Occipital lobe (tissue), 2 donors: ENCODE data around the gene OR1D5. TPM values are rescaled to one million over a fixed set of nuclear protein-coding genes. Genes with fewer than 3 reads are reported as not detected.
"Not testable (repeated sequence)": the region's sequence is repeated elsewhere in the genome, so short reads cannot be mapped to it uniquely, and the experiment has no call there.

ENCODE experiments used
- DNase-seq: peaks from one replicate; lab custom pipeline; 2025; lab: John Stamatoyannopoulos, UW
- total RNA-seq: library from RNA; depleted of rRNA; stranded (reverse); fragments of >200 nt; gene quantifications from one replicate; pipeline ENCODE4 v1.2.3, GENCODE V29; 2014

The OR1D5 gene
- total RNA-seq, 1 donor from 2014 or later = not detected

- DNase-seq = no peak
Measured at GRCh38 chr17:3032258-3033247, 30.9 kb downstream of the OR1D5 start.

- DNase-seq = not testable (repeated sequence)
Measured at GRCh38 chr17:3030852-3031470, 32.4 kb downstream of the OR1D5 start.

GRCh38 chr17:3030096-3030495 is 33.3 kb downstream of the OR1D5 start:
- no peak for DNase-seq

- DNase-seq = no peak
Measured at GRCh38 chr17:3029213-3029913, 34.0 kb downstream of the OR1D5 start.

GRCh38 chr17:3027786-3028532 is 35.4 kb downstream of the OR1D5 start:
- DNase-seq = no peak

- no peak for DNase-seq
Measured at GRCh38 chr17:3026856-3027751, 36.3 kb downstream of the OR1D5 start.

- no peak for DNase-seq
Measured at GRCh38 chr17:3026125-3026855, 37.1 kb downstream of the OR1D5 start.

GRCh38 chr17:3025421-3026124 is 37.8 kb downstream of the OR1D5 start:
- DNase-seq = no peak

- no peak for DNase-seq
Measured at GRCh38 chr17:3024346-3024745, 39.1 kb downstream of the OR1D5 start.

- no peak for DNase-seq
Measured at GRCh38 chr17:3022197-3022596, 41.2 kb downstream of the OR1D5 start.

- no peak for DNase-seq
Measured at GRCh38 chr17:3020381-3020780, 43.0 kb downstream of the OR1D5 start.

- no peak for DNase-seq
Measured at GRCh38 chr17:3019761-3020160, 43.6 kb downstream of the OR1D5 start.

- no peak for DNase-seq
Measured at GRCh38 chr17:3017936-3018335, 45.5 kb downstream of the OR1D5 start.

- no peak for DNase-seq
Measured at GRCh38 chr17:3015890-3016289, 47.5 kb downstream of the OR1D5 start.

GRCh38 chr17:3012926-3013581 is 50.4 kb downstream of the OR1D5 start:
- DNase-seq = no peak
